Measurements from ENCODE around the gene SIAH1. TPM values are rescaled to one million over a fixed set of nuclear protein-coding genes. Genes with fewer than 3 reads are reported as not detected.

Gene SIAH1
- 29.9 and 30.0 TPM in 2 replicates for total RNA-seq (2021)
- percentile 96 among the genes with signal in this experiment for Bru-seq, nascent RNA
- BruChase-seq, experiment 1, labeled RNA remaining after a 2-hour chase: percentile 93 among the genes with signal in this experiment
- BruChase-seq, experiment 2, labeled RNA remaining after a 6-hour chase: percentile 84 among the genes with signal in this experiment
- long read RNA-seq, transcript SIAH1-203 (2 exons, 2,147 nt): major isoform, 66 of 74 reads
- long read RNA-seq, transcript SIAH1-202 (1 exons, 3,352 nt): minor isoform, 5 of 74 reads
- long read RNA-seq, partial matches to known transcripts: 0 of 74 reads
- long read RNA-seq, other reads (novel, unspliced or antisense): 3 of 74 reads

GRCh38 chr16:48385253-48386150 is at the start of gene SIAH1:
Gene SIAH1, minus strand, starts transcription at chr16:48385413. Its CDS starts 22,985 bp downstream, at chr16:48362428.
- BruUV-seq (replicated peaks): no TSS peak
- CTCF ChIA-PET: interaction anchor here (1.1 kb wide), 1 partner anchor 237 kb away, joined by 3 read pairs; no protein-coding TSS in a partner anchor

GRCh38 chr16:48434653-48435317 is 49.6 kb upstream of the SIAH1 start:
- Histone ChIP-seq H3K4me3 (ENCODE audit: low read depth, low read length, poor library complexity, severe bottlenecking) (no peak overlapping the region), H3K27ac (ENCODE audit: low read depth, low read length, poor library complexity, severe bottlenecking) (no peak overlapping the region), H3K4me1 (ENCODE audit: insufficient read depth, low read length, poor library complexity, severe bottlenecking) (no peaks in the 10 kb centered on the region), H3K27me3 (replicated peaks; ENCODE audit: insufficient read depth, low read depth, low read length, poor library complexity) (no peaks in the 10 kb centered on the region), H3K9me3 (ENCODE audit: low read depth, low read length, poor library complexity, severe bottlenecking) (no peaks in the 10 kb centered on the region), H3K36me3 (ENCODE audit: insufficient read depth, low read length, poor library complexity, severe bottlenecking) (no peaks in the 10 kb centered on the region)
- no TSS peak for BruUV-seq (replicated peaks)
- DNase-seq (ENCODE audit: low spot score): no peak
- POLR2A ChIA-PET (ENCODE audit: low non-redundant PET): no interaction called here
- CTCF ChIA-PET: no interaction called here
- TF ChIP-seq EZH2 (IDR thresholded peaks at IDR 0.05; ENCODE audit: borderline replicate concordance, low read depth, low read length, poor library complexity, severe bottlenecking): no peak
- no peak for TF ChIP-seq CTCF (conservative IDR thresholded peaks at IDR 0.05; ENCODE audit: low read depth, low read length)
- intact Hi-C loops (cut with micrococcal nuclease; ENCODE audit: unreplicated experiment): no loop called here

More at GRCh38 chr16:48385253-48386150, at the start of gene SIAH1:
- peak within 1 kb of the TSS; percentile 64 for H3K4me3 ChIP-seq (ENCODE audit: low read depth, low read length, poor library complexity, severe bottlenecking)
- intact Hi-C loops (cut with micrococcal nuclease; ENCODE audit: unreplicated experiment): no loop called here
- H3K27ac ChIP-seq (ENCODE audit: low read depth, low read length, poor library complexity, severe bottlenecking): peak within 1 kb of the TSS; percentile 89
- TF ChIP-seq CTCF (conservative IDR thresholded peaks at IDR 0.05; ENCODE audit: low read depth, low read length) (no peak), EZH2 (IDR thresholded peaks at IDR 0.05; ENCODE audit: borderline replicate concordance, low read depth, low read length, poor library complexity, severe bottlenecking) (no peak)
- peak; percentile 92 for DNase-seq (ENCODE audit: low spot score)
- no peaks in the 10 kb centered on the region for H3K27me3 ChIP-seq (replicated peaks; ENCODE audit: insufficient read depth, low read depth, low read length, poor library complexity)
- H3K4me1 ChIP-seq (ENCODE audit: insufficient read depth, low read length, poor library complexity, severe bottlenecking): peaks cover 13% of the 10 kb centered on the region
- H3K36me3 ChIP-seq (ENCODE audit: insufficient read depth, low read length, poor library complexity, severe bottlenecking): no peaks in the 10 kb centered on the region
- H3K9me3 ChIP-seq (ENCODE audit: low read depth, low read length, poor library complexity, severe bottlenecking): no peaks in the 10 kb centered on the region
- POLR2A ChIA-PET (ENCODE audit: low non-redundant PET): no interaction called here

GRCh38 chr16:48433850-48434530 is 48.8 kb upstream of the SIAH1 start:
- BruUV-seq (replicated peaks): no TSS peak
- Histone ChIP-seq H3K9me3 (ENCODE audit: low read depth, low read length, poor library complexity, severe bottlenecking) (no peaks in the 10 kb centered on the region), H3K27ac (ENCODE audit: low read depth, low read length, poor library complexity, severe bottlenecking) (no peak overlapping the region), H3K27me3 (replicated peaks; ENCODE audit: insufficient read depth, low read depth, low read length, poor library complexity) (no peaks in the 10 kb centered on the region), H3K36me3 (ENCODE audit: insufficient read depth, low read length, poor library complexity, severe bottlenecking) (no peaks in the 10 kb centered on the region), H3K4me1 (ENCODE audit: insufficient read depth, low read length, poor library complexity, severe bottlenecking) (no peaks in the 10 kb centered on the region), H3K4me3 (ENCODE audit: low read depth, low read length, poor library complexity, severe bottlenecking) (no peak overlapping the region)
- CTCF ChIA-PET: no interaction called here
- POLR2A ChIA-PET (ENCODE audit: low non-redundant PET): no interaction called here
- intact Hi-C loops (cut with micrococcal nuclease; ENCODE audit: unreplicated experiment): no loop called here
- TF ChIP-seq CTCF (conservative IDR thresholded peaks at IDR 0.05; ENCODE audit: low read depth, low read length) (no peak), EZH2 (IDR thresholded peaks at IDR 0.05; ENCODE audit: borderline replicate concordance, low read depth, low read length, poor library complexity, severe bottlenecking) (no peak)
- DNase-seq (ENCODE audit: low spot score): no peak

Measured in A673 (cell line).